Measurements from ENCODE around the gene PPP2R2C. TPM values are rescaled to one million over a fixed set of nuclear protein-coding genes. Genes with fewer than 3 reads are reported as not detected.
A peak's percentile ranks its signal among the peaks of the same experiment; 100 is the strongest.

Gene PPP2R2C
- total RNA-seq, 1 donor from 2014 or later: 12.3 TPM

- intact Hi-C loops (cut with DNase I): loop anchor here (5.0 kb wide), 1 partner anchor 139 kb away; no protein-coding TSS in a partner anchor
- ATAC-seq: no peak
- DNase-seq (ENCODE audit: missing footprints): no peak
Observed at GRCh38 chr4:6471307-6472007, 957 bp downstream of the PPP2R2C start.

- peak; percentile 77 for DNase-seq (ENCODE audit: missing footprints)
- intact Hi-C loops (cut with DNase I): loop anchor here (5.0 kb wide), 1 partner anchor 138 kb away; no protein-coding TSS in a partner anchor
Observed at GRCh38 chr4:6470502-6471306, 1.7 kb downstream of the PPP2R2C start.

GRCh38 chr4:6469898-6470501, 2.4 kb downstream of the PPP2R2C start:
- intact Hi-C loops (cut with DNase I): loop anchor here (5.0 kb wide), 1 partner anchor 138 kb away; no protein-coding TSS in a partner anchor
- no peak for ATAC-seq
- no peak for DNase-seq (ENCODE audit: missing footprints)

More at GRCh38 chr4:6470502-6471306, 1.7 kb downstream of the PPP2R2C start:
- ATAC-seq: peak; percentile 63

GRCh38 chr4:6469144-6469543, 3.3 kb downstream of the PPP2R2C start:
- DNase-seq (ENCODE audit: missing footprints) (no peak), ATAC-seq (no peak)
- intact Hi-C loops (cut with DNase I): no loop called here

- intact Hi-C loops (cut with DNase I): no loop called here
- no peak for ATAC-seq
- no peak for DNase-seq (ENCODE audit: missing footprints)
Observed at GRCh38 chr4:6468376-6468775, 4.0 kb downstream of the PPP2R2C start.

- ATAC-seq (no peak), DNase-seq (ENCODE audit: missing footprints) (no peak)
- intact Hi-C loops (cut with DNase I): no loop called here
Observed at GRCh38 chr4:6467600-6467999, 4.8 kb downstream of the PPP2R2C start.

GRCh38 chr4:6466756-6467381, 5.5 kb downstream of the PPP2R2C start:
- DNase-seq (ENCODE audit: missing footprints) (no peak), ATAC-seq (no peak)
- intact Hi-C loops (cut with DNase I): no loop called here

GRCh38 chr4:6465955-6466354, 6.5 kb downstream of the PPP2R2C start:
- no peak for ATAC-seq
- intact Hi-C loops (cut with DNase I): no loop called here

GRCh38 chr4:6464842-6465588, 7.4 kb downstream of the PPP2R2C start:
- no peak for DNase-seq (ENCODE audit: missing footprints)
- no peak for ATAC-seq
- intact Hi-C loops (cut with DNase I): no loop called here

More at GRCh38 chr4:6465955-6466354, 6.5 kb downstream of the PPP2R2C start:
- DNase-seq (ENCODE audit: missing footprints): no peak

GRCh38 chr4:6463311-6464289, 8.8 kb downstream of the PPP2R2C start:
- DNase-seq (ENCODE audit: missing footprints) (no peak), ATAC-seq (no peak)
- intact Hi-C loops (cut with DNase I): no loop called here

GRCh38 chr4:6461301-6462165, 10.9 kb downstream of the PPP2R2C start:
- DNase-seq (ENCODE audit: missing footprints): no peak
- ATAC-seq: no peak
- intact Hi-C loops (cut with DNase I): no loop called here

GRCh38 chr4:6460876-6461275, 11.5 kb downstream of the PPP2R2C start:
- ATAC-seq (no peak), DNase-seq (ENCODE audit: missing footprints) (no peak)
- intact Hi-C loops (cut with DNase I): no loop called here

- DNase-seq (ENCODE audit: missing footprints) (no peak), ATAC-seq (no peak)
- intact Hi-C loops (cut with DNase I): no loop called here
Observed at GRCh38 chr4:6458528-6458927, 13.9 kb downstream of the PPP2R2C start.

GRCh38 chr4:6456450-6456849, 16.0 kb downstream of the PPP2R2C start:
- DNase-seq (ENCODE audit: missing footprints) (no peak), ATAC-seq (no peak)
- intact Hi-C loops (cut with DNase I): no loop called here

GRCh38 chr4:6454112-6454910, 18.1 kb downstream of the PPP2R2C start:
- intact Hi-C loops (cut with DNase I): no loop called here
- DNase-seq (ENCODE audit: missing footprints): no peak
- no peak for ATAC-seq

- no peak for DNase-seq (ENCODE audit: missing footprints)
Observed at GRCh38 chr4:6453688-6453990, 18.8 kb downstream of the PPP2R2C start.

More at GRCh38 chr4:6453688-6453990, 18.8 kb downstream of the PPP2R2C start:
- intact Hi-C loops (cut with DNase I): no loop called here
- ATAC-seq: no peak
